IPS-18c (cell line): ENCODE results near the gene ARHGEF12.
A peak's percentile ranks its signal among the peaks of the same experiment; 100 is the strongest.
"Not testable (repeated sequence)": the region's sequence is repeated elsewhere in the genome, so short reads cannot be mapped to it uniquely, and the experiment has no call there.

Source experiments
- H3K4me3 ChIP-seq: 2 replicates; pipeline ENCODE4 v1.7.0; 2013; ENCODE audit warnings: low read depth, mild to moderate bottlenecking, low read length, moderate library complexity; ENCODE audit not compliant: insufficient read depth
- H3K9me3 ChIP-seq: one replicate; pipeline ENCODE4 v1.6.1; 2013; ENCODE audit warnings: mild to moderate bottlenecking, low read length, moderate library complexity; ENCODE audit not compliant: control insufficient read depth, insufficient read depth

Gene ARHGEF12

DNA sequence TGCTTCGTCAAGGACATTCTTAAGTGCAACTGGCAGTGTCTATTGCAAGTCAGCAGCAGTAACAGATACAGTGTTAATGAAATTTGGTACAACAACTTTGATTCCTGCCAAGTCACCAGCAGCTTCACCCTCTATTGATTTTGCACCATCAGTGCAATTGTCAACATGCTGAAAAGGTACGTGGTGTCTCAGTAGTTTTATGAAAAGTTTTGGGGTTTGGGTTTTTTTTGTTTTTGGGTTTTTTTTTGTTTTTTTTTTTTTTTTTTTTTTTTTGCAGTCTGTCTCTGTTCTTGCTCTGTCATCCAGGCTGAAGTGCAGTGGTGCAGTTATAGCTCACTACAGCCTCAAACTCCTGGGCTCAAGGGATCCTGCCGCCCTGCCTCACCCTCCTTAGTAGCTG, 156.3 kb downstream of the ARHGEF12 start:
- Histone ChIP-seq H3K9me3 (no peaks in the 10 kb centered on the region), H3K4me3 (no peak overlapping the region)

DNA sequence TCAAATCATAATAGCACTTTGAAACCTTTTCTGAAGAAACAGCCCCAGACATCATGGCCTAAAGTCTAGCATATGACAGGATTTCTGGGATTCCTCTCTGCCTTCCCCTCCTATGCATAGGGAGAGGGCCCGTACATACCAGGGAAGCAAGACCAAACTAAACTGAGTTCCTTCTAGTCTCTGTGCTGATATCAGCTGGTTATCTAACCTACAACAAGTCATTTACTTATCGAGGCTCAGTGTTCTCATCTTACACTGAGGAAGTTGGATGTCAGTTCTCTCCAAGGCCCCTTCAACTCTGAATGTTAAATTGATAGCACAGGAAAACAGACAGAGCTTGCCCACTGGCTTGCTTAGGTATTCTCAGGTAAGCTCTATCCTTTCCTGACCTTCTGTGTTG, 158.4 kb downstream of the ARHGEF12 start:
- Histone ChIP-seq H3K4me3 (no peak overlapping the region), H3K9me3 (no peaks in the 10 kb centered on the region)

DNA sequence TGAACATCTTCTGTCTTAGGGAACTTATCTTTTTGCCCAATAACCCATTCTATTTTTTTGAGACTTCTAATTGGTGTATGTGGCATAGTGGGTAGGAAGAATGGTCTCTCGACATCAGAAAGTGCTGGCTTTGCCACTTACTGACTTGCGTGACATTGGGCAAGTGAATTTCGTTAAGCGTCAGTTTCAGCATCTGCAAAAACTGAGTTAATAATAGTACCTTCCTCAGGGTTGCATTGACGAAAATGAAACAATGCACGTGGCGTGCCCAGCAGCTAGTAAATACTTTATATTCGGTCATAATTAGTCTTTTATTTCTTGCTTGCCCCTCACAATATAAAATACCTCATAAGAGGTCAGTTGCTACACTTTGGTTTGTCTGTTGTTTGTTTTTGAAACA, 162.9 kb downstream of the ARHGEF12 start:
- no peaks in the 10 kb centered on the region for H3K9me3 ChIP-seq
- no peak overlapping the region for H3K4me3 ChIP-seq

DNA sequence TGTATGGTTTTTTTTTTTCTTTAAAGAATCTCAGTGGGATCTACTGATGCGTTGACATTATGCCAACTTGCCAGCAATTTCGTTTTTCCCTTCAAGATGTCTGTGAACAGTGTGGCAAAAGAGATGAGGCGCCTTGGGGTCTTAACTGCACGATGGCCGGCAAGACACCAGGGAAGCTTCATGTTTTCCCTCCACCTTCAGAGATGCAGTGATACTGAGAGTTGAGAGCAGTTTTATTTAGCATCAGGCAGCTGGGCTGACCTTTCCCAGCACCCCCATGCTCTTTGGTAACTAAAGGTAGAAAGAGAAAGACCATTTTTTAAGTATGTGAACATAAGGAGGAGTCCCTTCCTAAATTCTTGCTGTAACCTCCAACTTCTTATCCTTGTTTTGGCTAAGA, 163.6 kb downstream of the ARHGEF12 start:
- Histone ChIP-seq H3K9me3 (no peaks in the 10 kb centered on the region), H3K4me3 (no peak overlapping the region)

DNA sequence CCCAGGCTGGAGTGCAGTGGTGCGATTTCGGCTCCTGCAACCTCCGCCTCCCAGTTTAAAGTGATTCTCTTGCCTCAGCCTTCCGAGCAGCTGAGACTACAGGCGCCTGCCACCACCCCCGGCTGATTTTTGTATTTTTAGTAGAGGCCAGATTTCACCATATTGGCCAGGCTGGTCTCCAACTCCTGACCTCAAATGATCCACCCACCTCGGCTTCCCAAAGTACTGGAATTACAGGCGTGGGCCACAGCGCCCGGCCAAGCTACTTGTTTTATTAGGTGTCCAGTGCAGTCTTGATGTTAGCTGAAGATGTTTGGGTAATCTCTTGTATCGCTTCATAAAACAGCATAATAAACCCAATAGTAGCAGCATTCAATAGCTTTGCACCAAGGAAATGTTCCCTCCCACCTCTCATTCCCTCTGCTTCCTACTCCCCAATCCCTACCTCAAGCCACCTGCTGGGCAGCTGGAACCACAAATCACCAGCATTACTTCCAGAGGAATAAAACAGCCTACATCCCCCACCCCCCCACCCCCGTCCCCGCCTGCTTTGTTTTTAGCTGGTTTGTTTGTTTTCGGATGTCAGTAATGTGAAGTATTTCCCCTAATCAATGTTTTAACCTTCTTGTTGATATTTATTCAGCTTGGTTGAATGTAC, 164.3 kb downstream of the ARHGEF12 start:
- Histone ChIP-seq H3K9me3 (no peaks in the 10 kb centered on the region), H3K4me3 (no peak overlapping the region)

DNA sequence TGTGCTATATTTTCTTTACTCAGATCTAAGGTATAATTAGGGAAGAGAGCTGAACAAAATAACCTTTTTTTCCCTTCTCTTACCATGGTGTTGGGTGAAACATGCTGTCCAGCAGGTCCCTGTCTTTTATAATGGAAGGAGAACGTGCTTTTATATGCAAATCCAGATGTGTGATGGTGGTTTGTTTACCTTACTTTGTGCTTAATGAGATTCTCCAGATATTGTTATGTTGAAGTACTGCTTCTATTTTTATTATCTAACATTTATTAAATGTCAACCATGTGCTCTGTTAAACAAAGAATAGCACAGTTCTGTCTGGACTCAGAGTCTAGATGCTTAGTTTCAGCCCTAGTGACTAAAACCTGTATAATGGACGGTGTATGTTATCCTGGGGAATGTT, 165.2 kb downstream of the ARHGEF12 start:
- no peaks in the 10 kb centered on the region for H3K9me3 ChIP-seq
- no peak overlapping the region for H3K4me3 ChIP-seq

DNA sequence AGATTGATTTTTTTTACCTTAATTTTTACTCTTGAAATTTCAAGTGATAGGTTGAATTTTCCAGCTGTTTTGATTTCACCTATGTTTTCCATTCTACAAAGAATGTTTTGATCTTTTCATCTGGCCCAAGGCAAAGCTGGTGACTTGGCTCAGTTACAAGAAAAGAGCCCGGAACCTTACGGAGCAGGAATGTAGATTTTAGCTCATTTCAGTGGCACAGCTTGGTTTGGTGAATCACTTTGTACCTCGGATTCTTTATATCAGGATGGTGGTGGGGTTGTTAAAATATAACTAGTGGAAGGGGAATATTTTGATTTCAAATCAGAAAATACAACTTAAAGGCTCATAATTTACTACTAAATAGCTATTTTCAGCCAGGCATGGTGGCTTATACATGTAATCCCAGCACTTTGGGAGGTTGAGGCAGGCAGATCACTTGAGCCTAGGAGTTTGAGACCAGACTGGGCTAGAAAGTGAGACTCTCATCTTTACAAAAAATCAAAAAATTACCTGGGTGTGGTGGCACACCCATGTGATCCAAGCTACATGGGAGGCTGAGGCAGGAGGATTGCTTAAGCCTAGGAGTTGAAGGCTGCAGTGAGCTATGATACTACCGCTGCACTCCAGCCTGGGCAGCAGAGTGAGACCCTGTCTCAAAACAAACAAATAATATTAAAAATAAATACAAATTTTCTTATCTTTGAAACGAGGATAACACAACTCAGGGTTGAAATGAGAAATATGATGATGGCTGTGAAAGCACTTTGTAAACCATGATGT, 166.0 kb downstream of the ARHGEF12 start:
- H3K4me3 ChIP-seq: no peak overlapping the region
- no peaks in the 10 kb centered on the region for H3K9me3 ChIP-seq

DNA sequence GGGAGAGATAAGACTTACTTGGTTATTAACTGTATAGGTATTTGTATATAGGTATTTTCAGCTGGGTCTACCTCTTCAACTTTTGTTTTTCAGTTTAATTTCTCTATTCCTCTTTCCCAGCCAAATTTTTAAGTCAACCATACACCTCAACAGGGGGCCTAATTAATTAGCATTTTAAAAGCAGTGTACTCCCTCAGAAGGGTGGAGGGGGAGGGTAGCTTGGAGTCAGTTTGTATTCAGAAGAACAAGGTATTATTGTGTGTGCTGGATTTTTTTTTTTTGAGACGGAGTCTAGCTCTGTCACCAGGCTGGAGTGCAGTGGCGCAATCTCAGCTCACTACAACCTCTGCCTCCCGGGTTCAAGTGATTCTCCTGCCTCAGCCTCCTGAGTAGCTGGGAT, 167.3 kb downstream of the ARHGEF12 start:
- not testable (repeated sequence) for H3K4me3 ChIP-seq, H3K9me3 ChIP-seq

DNA sequence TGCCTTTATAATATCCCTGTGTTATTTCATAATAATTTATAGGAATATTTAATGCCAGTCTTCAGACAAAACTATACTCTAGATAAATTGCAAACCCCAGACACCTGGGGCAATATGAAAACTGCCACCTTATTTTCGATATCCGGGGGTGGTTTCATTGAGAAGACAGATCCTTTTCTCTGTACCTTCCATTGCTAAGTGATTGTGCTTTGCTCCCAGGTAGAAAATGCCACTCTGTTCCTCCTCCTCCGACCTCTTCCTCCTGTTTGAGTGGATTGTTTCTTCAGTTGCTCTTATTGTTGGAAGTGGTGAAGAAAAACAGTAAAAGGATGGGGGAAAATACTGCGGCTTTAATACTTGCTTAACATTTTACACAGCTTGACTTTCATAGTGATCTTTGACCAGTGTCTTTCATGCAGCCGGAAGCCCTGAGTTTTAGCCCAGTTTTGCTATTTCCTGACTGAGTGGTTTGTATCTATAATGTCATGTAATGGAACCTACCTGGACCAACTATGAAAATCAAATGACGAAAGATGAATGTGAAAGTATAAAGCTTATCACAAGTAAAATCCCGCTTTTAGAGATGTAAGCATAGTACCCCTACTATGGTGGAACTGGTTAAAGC, 169.7 kb downstream of the ARHGEF12 start:
- H3K9me3 ChIP-seq: no peaks in the 10 kb centered on the region
- no peak overlapping the region for H3K4me3 ChIP-seq

DNA sequence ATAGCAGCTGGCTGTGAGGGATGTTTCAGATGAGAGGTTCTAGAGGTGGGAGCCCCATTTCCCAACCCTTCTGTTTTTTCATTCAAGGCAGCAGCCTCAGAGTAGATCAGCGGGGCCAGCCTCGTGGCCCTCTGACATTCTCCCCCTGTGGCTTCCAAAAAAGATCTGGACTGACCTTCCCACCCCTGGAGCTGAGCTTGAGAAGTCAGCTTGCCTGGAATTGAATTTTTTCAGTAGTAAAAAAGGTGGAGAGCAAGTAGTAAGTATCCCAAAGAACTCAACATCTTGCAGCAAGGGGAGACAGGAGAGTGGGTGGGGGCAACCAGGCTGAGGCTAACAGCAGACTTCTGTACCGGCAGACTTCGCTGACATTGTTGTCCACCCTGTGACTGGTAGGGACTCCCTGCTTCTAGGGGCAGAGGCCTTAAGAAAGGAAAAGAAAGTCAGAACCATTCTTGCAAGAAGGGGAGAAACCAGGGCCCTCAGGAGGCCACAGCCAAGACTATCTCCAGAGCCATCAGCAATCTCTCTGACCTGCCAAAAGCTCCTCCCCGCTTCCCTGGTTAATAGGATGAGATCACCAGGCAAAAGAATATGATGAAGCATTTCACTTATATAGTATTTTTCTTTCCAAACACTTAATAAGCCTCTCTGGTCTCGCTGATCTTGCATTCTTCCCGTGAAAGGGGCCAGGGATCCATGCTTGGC, 173.3 kb downstream of the ARHGEF12 start:
- H3K4me3 ChIP-seq: no peak overlapping the region
- H3K9me3 ChIP-seq: no peaks in the 10 kb centered on the region

DNA sequence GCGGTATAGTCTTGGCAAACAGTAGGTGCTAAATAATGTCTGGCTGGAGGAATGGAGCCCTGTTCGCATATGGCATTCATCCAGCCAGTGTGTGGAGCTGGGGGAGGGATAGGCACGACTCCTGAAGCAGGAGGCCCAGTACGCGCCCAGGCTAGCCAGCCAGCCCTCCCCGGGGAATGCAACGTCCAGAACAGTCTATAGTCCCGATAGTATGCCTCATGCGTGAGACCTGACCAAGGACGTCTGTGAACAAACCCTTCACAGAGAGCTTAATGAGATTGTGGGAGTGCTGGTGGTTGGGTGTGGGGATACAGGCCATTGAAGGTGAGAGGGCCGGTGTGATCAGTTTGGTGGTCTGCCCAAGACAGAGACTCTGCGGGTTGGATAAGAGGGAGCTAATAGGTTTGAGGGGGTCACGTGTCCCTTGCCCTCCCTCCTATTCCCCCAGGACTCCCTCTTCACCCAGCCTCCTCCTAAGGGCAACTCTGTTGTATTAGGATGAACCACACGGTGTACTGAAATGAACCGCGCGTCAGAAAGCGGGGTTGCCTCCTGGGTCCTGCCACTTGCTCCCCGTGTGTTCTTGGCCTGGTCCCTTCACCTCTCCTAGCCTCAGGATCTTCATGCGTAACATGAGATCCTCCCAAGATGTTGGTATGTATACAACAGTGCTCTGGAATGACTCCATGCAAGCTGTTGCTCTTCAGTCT, 174.3 kb downstream of the ARHGEF12 start:
- Histone ChIP-seq H3K4me3 (no peak overlapping the region), H3K9me3 (no peaks in the 10 kb centered on the region)

DNA sequence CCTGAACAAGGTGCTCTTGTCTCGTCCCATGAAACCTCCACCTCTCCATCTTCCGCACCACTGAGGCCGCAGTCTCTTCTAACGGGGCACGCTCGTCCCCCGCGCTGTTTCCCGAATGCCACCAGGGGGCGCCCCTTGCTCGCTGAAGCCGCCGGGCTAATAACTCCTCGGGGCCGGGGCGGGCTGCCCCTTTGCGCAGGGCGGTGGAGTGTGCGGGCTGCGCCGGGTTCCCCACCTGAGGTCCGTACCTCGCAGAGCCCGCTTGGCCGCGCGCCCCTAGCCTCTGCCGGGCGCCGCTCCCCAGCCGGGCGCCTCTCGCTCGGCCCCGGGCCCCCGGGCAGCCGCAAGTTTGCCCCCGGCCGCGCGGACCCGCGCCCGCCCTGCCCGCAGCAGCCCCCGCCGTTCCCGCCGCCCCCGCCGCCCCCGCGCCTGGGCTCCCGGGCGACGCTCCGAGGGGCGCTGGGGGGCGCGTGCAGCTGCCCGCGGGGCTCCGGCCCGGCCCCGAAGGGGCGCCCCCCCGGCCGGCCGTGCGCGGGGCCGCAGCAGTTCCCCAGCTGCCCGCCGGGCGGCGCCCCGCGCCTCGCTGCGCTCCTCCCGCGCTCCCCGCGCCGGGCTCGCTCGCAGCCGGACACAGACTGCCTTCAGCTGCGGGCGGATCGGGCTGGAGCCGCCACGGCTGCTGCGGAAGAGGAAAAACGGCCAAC, 175.1 kb downstream of the ARHGEF12 start, which contains the start of gene GRIK4:
Gene GRIK4, plus strand, starts transcription at position 633 of the 704 bp plus-strand sequence. CDS start 148,571 bp downstream, outside the sequence.
- H3K4me3 ChIP-seq: peak within 1 kb of the TSS; percentile 46
- no peaks in the 10 kb centered on the region for H3K9me3 ChIP-seq

DNA sequence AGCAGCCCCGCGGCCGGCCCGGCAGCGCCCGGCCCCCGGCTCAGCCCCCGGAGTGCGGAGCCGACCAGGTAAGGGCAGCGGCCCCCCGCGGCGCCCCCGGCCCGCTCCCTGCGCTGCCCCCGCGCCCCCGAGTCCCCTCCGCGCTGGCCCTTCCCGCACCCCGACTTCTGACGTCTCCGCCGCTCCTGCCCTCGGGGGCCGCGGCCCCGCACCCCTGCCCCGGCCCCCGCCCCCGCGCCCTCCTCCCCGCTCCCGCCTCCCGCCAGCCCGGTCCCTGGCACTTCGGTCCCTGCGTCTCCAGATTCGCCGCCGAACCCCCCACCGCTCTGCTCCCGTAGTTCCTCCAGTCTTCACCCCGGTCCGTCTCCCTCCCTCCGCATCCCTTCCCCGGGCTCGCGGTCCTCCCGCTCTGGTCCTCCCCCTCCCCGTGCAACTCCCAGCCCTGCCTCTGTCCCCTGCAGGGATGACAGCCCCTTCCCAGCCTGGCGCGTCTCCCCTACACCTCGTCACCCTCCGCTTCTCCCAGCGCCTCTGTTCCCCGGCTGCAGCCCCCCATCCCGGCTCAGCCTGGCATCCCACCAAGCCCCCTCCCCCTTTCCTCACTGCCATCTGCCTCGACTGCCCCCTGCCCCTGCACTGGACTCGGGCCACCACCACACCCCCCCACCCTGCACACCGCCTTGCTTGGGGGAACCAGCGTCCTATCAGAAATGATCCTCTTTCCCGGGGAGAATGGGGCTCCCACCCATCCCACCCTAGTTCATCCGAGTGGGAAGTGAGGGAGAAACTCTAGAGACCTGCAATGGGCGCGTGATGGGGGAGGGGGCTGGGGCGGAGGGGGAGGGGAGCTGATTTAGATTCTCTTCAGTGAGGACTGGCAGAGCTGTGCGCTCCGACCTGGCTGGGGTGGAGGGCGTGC, 175.9 kb downstream of the ARHGEF12 start:
- Histone ChIP-seq H3K9me3 (no peaks in the 10 kb centered on the region), H3K4me3 (peak overlapping the region; percentile 46; the same call in 1 of the 2 replicates)

DNA sequence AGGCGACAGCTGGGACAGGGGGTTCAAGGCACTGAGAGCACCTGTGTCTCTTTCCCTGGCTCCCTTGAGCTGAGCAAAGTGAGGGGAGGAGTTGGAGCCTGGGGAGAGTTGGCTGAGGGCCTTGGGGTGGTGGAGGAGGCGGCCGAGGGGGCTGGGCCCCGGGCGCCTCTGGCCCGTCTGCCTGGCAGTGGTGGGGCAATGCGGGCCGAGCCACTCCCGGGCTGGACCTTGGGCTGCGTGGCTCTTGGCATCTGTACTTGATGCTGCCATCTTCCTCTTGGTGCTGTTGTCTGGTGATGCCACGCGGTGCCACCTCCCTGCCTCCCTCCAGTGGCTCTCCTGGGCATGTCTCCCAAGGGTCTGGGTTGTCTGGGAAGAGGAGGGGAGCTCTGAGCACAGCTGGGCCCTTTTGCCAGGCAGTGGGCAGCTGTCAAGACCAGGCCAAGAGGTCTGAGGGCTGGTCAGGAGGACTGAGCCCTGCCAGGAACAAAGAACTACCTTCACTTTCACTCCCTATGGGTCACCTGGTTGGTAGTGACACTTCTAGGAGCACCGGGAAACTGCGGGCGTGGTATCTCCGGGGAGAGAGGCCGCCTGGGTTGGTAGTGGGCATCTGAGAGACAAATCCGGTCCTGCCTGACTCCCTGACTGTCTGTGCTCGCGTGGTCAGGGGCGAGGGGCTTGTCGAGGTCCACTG, 176.7 kb downstream of the ARHGEF12 start:
- Histone ChIP-seq H3K4me3 (no peak overlapping the region), H3K9me3 (no peaks in the 10 kb centered on the region)
